Measurements from ENCODE around the gene EPX. TPM values are rescaled to one million over a fixed set of nuclear protein-coding genes. Genes with fewer than 3 reads are reported as not detected.

Gene EPX
- total and polyA plus RNA-seq, 2 of the 4 experiments (the other 2 are of a cell fraction) = not detected

DNA sequence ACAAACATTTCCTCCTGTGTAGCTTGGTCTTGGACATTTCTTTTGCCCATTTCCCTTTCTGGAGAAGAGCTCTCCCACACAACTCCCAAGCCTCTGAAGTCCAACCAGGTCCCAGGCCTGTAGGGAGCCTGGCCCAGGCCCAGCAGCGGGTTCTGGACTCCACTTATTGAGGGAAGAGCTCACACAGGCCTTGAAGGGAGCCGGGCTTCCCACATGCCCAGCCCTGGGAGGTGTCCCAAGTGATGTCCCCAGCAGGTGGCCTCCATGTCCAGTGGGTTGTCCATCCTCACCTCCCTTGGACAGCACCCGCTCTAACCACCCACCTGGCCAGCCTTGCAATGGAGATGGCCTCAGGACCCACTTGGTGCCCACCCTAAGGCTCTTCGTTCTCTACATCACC, 5.9 kb upstream of the EPX start:
- no peak for DNase-seq
- WGBS, 2 experiments (ENCODE audit: extremely low coverage in 2 of 2, insufficient read length in 1 of 2) = no CpG with 5 or more reads among the region's 4 CpGs
- ATAC-seq (ENCODE audit: low read depth) = no peak
- Histone ChIP-seq H3K4me1 (ENCODE audit: control insufficient read depth, insufficient read depth, low read length) (no peaks in the 10 kb centered on the region), H3K4ac (ENCODE audit: low read depth, low read length) (no peak overlapping the region), H3K4me3 (ENCODE audit: insufficient read depth, low read depth, low read length) (no peak overlapping the region), H2BK120ac (ENCODE audit: low read depth, low read length) (no peak overlapping the region), H3K18ac (ENCODE audit: low read depth, low read length) (no peak overlapping the region), H3K27me3 (ENCODE audit: control insufficient read depth, insufficient read depth, low read length) (peaks cover 9% of the 10 kb centered on the region), H2AK9ac (replicated peaks; ENCODE audit: low read depth, low read length, poor library complexity) (no peak overlapping the region), H3K9me1 (ENCODE audit: insufficient read depth, low read length) (peaks cover 4% of the 10 kb centered on the region; the same call in 1 of the 2 replicates), H3K9ac (ENCODE audit: low read depth, low read length) (no peak overlapping the region), H3K79me1 (ENCODE audit: low read depth in 1 of 2, low read length in 2 of 2) (no peaks in the 10 kb centered on the region), H3K14ac (replicated peaks; ENCODE audit: low read depth, low read length) (no peak overlapping the region), H4K5ac (ENCODE audit: low read depth, low read length) (no peak overlapping the region), H3K23ac (ENCODE audit: low read depth, low read length) (no peak overlapping the region), H3K36me3 (ENCODE audit: control insufficient read depth, insufficient read depth, low read length) (no peaks in the 10 kb centered on the region), H3K27ac (ENCODE audit: insufficient read depth, low read length) (no peak overlapping the region), H3K4me2 (ENCODE audit: low read depth, low read length) (no peak overlapping the region), H2BK20ac (ENCODE audit: low read depth, low read length) (no peak overlapping the region), H2AFZ (replicated peaks; ENCODE audit: low read length, poor library complexity) (no peak overlapping the region), H4K91ac (ENCODE audit: insufficient read depth, low read depth, low read length) (no peak overlapping the region), H2AK5ac (ENCODE audit: low read depth, low read length) (no peak overlapping the region), H4K20me1 (ENCODE audit: insufficient read depth, low read length) (no peaks in the 10 kb centered on the region), H2BK5ac (ENCODE audit: low read depth, low read length, poor library complexity, severe bottlenecking) (no peak overlapping the region), H2BK15ac (ENCODE audit: low read depth, low read length) (no peak overlapping the region), H3K9me3 (ENCODE audit: control insufficient read depth, insufficient read depth, low read length) (no peaks in the 10 kb centered on the region), H4K8ac (ENCODE audit: low read depth in 2 of 2, low read length in 2 of 2) (no peak overlapping the region), H3K56ac (ENCODE audit: extremely low read depth, insufficient read depth, low read length) (no peak overlapping the region)
- in situ Hi-C loops (cut with MboI; ENCODE audit: low sequenced_read_pairs) (no loop called here), intact Hi-C loops (cut with micrococcal nuclease) (no loop called here), dilution Hi-C loops (cut with HindIII; ENCODE audit: low sequenced_read_pairs, unreplicated experiment) (no loop called here)
- TF ChIP-seq CHD1 (IDR thresholded peaks at IDR 0.05; ENCODE audit: low read depth, low read length) = no peak
- TF ChIP-seq, protein P1, sequence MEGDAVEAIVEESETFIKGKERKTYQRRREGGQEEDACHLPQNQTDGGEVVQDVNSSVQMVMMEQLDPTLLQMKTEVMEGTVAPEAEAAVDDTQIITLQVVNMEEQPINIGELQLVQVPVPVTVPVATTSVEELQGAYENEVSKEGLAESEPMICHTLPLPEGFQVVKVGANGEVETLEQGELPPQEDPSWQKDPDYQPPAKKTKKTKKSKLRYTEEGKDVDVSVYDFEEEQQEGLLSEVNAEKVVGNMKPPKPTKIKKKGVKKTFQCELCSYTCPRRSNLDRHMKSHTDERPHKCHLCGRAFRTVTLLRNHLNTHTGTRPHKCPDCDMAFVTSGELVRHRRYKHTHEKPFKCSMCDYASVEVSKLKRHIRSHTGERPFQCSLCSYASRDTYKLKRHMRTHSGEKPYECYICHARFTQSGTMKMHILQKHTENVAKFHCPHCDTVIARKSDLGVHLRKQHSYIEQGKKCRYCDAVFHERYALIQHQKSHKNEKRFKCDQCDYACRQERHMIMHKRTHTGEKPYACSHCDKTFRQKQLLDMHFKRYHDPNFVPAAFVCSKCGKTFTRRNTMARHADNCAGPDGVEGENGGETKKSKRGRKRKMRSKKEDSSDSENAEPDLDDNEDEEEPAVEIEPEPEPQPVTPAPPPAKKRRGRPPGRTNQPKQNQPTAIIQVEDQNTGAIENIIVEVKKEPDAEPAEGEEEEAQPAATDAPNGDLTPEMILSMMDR (conservative IDR thresholded peaks at IDR 0.05; ENCODE audit: low read depth, low read length) = no peak
- no peak for TF ChIP-seq FOS (IDR thresholded peaks at IDR 0.05; ENCODE audit: low read depth, low read length)
- TF ChIP-seq MXI1 (IDR thresholded peaks at IDR 0.05; ENCODE audit: borderline replicate concordance, low read depth, low read length) = no peak
- no peak for TF ChIP-seq BHLHE40 (IDR thresholded peaks at IDR 0.05; ENCODE audit: low read depth, low read length)
- TF ChIP-seq MAZ (IDR thresholded peaks at IDR 0.05; ENCODE audit: borderline replicate concordance, low read depth, low read length) = no peak
- no peak for TF ChIP-seq RAD21 (IDR thresholded peaks at IDR 0.05; ENCODE audit: low read length)
- TF ChIP-seq RCOR1 (IDR thresholded peaks at IDR 0.05; ENCODE audit: insufficient replicate concordance, low read length) = no peak
- no peak for TF ChIP-seq SMC3 (IDR thresholded peaks at IDR 0.05; ENCODE audit: low read depth, low read length)
- no peak for TF ChIP-seq POLR2A (IDR thresholded peaks at IDR 0.05; ENCODE audit: low read depth, low read length)
- no peak for TF ChIP-seq CEBPB (IDR thresholded peaks at IDR 0.05; ENCODE audit: low read depth, low read length)
- TF ChIP-seq USF2 (IDR thresholded peaks at IDR 0.05; ENCODE audit: low read depth, low read length) = no peak
- TF ChIP-seq MAFK (IDR thresholded peaks at IDR 0.05; ENCODE audit: low read depth, low read length) = no peak
- TF ChIP-seq, protein P2, sequence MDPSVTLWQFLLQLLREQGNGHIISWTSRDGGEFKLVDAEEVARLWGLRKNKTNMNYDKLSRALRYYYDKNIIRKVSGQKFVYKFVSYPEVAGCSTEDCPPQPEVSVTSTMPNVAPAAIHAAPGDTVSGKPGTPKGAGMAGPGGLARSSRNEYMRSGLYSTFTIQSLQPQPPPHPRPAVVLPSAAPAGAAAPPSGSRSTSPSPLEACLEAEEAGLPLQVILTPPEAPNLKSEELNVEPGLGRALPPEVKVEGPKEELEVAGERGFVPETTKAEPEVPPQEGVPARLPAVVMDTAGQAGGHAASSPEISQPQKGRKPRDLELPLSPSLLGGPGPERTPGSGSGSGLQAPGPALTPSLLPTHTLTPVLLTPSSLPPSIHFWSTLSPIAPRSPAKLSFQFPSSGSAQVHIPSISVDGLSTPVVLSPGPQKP (IDR thresholded peaks at IDR 0.05; ENCODE audit: borderline replicate concordance, low read depth, low read length) = no peak
- no peak for TF ChIP-seq NFE2L2 (IDR thresholded peaks at IDR 0.05; ENCODE audit: low read depth, low read length)
- TF ChIP-seq RFX5 (IDR thresholded peaks at IDR 0.05; ENCODE audit: low read depth, low read length) = no peak
- POLR2A ChIA-PET (ENCODE audit: unreplicated experiment) = no interaction called here
- no TSS peak for BruUV-seq (replicated peaks)
- CTCF ChIA-PET = no interaction called here
